GM12873 (cell line): ENCODE results near the gene PRDM16.

Source experiments
- TF ChIP-seq, protein P1 (sequence below): IDR thresholded peaks from 2 replicates; pipeline ENCODE4 v1.5.1; 2012; ENCODE audit warnings: low read depth, mild to moderate bottlenecking, moderate library complexity, low read length, control low read depth; ENCODE audit not compliant: insufficient read depth; ENCODE audit errors: missing control alignments

The PRDM16 gene

DNA sequence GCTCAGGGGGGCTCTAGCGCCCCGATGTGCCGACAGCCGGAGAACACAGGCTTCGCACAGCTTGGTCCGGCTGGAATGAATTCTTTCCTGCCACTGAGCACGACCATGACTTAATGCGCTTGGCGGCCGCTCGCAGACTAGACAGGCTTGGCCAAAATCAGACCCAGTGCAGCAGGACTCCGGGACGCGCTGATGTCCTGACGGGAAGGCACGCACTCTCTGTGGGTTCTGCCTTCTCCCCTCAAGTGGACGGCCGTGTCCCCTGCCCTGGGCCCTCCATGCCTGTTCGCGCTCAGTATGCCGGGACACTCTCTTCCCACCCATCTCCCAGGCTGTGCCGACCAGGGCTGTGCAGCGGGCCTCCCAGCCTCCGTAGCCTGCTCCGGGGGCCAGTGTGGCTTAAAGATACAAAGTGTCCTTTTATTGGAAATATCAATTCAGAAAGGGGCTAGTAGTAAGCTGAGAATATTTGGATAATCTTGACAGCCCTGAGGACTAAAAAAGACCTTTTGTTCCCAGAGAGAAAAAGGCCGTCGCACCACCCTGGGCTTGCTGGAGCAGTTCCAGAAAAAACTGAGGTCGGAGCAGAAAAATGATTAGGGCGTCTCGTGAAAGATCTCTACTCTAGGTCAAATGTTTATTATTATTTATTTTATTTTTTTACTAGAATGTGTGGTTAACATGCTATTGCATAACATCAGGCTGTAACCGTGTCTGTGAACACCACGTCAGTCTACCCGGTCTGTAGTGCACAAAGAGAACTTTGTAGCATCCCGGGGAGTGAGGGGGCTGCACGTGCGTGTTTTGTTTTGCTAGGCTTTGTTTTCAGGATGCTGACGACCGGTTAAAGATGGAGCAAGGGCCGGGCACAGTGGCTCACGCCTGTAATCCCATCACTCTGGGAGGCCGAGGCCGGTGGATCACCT is 297.4 kb downstream of the PRDM16 start:
- TF ChIP-seq, protein P1, sequence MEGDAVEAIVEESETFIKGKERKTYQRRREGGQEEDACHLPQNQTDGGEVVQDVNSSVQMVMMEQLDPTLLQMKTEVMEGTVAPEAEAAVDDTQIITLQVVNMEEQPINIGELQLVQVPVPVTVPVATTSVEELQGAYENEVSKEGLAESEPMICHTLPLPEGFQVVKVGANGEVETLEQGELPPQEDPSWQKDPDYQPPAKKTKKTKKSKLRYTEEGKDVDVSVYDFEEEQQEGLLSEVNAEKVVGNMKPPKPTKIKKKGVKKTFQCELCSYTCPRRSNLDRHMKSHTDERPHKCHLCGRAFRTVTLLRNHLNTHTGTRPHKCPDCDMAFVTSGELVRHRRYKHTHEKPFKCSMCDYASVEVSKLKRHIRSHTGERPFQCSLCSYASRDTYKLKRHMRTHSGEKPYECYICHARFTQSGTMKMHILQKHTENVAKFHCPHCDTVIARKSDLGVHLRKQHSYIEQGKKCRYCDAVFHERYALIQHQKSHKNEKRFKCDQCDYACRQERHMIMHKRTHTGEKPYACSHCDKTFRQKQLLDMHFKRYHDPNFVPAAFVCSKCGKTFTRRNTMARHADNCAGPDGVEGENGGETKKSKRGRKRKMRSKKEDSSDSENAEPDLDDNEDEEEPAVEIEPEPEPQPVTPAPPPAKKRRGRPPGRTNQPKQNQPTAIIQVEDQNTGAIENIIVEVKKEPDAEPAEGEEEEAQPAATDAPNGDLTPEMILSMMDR: no peak

DNA sequence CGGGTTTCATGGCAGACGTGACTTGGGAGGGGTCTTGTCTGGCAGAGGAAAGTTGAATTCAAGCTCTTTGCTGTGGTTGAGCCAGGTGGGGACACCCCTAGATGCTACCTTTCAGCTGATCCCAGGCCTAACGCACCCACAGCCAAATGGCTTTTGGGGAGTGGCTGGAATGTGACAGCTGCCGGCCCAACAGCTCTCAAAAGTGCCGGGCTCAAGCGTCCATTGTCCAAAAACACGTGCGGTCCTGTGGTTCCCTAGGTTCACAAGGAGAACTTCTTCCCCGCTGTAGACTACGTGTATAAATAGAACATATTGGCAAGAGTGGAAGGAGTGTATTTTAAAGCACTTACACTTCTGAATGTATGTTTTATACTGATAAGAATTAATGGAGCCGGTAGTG is 298.4 kb downstream of the PRDM16 start:
- TF ChIP-seq, protein P1: no peak

DNA sequence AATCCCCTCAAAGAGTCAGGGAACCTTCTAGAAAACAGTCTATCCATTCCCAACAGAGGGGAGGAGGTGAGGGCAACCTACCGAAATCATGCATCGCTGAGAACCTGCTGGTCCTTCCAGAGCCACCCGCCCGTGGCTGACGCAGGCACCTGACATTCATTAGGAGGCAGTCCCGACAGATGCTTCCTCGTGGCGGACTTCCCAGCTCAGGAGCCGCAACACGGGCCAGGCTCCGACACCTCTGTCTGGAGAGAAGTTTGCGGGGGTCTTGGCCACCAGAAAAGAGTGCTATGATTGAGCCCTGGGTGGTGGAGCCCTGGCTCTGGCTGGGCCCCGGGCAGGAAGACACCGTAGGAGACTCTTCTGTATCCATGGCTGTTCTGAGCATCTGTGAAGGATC is 299.1 kb downstream of the PRDM16 start:
- TF ChIP-seq, protein P1: no peak

DNA sequence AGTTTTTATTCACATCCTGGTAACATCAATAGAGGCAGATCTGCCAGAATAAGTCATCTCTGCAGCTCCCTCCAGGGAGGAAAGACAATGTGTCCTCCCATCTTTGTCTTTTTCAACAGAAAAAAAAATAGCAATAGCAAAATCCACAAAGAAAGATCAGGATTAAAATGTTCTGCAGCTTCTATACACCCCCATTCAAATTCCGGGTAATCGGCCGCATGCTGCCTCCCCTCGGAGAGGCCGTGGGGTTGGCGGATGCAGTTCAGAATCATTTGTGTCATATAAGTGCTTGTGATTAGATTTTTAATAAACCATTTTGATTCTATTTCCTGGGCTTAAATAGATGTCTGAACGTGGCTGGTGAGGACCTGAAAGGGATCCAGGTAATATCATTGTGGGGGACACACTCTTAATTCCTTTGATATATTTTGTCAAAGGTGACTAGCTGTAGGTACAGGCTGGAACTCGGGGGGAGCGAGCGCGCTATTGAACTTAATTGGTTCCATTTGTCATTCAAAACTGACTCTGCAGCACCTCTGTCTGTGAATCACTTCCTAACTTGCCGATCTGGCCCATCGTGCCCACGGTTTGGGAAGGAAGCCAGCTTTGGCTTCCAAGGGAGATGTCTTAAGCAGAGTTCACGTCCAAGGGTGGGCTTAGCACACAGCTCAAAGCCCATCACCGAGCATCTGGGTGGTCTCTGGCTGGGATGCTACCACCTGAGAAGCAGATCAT is 299.9 kb downstream of the PRDM16 start:
- TF ChIP-seq, protein P1: no peak

DNA sequence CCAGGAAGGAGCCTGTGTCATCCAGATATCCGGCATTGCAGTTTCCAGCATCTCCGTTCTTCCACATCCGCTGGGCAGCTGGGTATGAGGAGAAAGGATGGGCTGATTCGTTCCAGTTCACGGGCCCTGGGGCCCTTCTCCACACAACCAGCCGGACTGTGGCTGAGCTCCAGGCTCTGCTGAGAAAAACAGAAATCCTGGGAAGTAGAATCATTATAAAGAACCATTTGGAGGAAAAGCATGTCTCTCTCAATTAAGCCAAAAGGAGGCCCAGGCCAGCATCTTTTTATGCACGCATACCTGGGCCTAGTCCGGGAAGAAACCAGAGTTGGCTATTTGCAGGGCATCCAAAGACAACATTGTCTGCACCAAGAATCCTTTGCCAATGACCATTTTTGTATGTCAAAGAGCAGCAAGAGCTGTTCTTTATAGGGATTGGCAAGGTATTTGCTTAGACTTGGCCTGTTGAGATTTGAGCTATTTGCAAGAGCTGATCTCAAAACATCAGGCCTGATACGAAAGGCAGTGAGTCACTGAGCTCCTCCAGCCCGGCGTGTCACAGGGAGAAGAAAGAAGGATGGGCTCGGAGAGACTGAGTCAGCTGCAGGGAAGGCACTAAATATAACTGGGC is 300.6 kb downstream of the PRDM16 start:
- TF ChIP-seq, protein P1: no peak

DNA sequence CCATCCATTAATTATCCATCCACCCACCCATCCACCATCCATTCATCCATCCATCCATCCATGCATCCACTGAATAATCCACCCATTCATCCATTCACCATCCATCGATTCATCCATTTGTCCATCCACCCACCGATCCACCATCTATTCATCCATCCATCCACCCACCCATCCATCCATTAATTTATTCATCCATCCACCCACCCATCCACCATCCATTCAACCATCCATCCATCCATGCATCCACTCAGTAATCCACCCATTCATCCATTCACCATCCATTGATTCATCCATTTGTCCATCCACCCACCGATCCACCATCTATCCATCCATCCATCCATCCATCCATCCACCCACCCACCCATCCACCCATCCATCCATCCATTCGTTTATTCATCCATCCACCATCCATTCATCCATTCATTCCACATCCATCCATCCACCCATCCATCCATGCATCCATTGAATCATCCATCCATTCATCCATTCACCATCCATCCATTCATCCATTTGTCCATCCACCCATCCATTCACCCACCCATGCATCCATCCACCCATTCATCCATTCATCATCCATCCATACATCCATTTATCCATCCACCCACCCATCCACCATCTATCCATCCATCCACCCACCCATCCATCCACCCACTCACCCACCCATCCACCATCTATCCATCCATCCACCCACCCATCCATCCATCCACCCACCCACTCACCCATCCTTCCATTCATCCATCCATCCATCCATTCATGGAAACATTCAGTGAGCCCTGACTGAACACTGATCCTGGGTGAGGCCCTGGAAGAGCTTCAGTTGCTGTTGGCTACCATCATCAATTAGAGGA is 302.1 kb downstream of the PRDM16 start:
- TF ChIP-seq, protein P1: no peak
